D341Med (cell line): Measurements from ENCODE around the gene PLA2G2F.

Source experiments
- DNase-seq: peaks from one replicate; pipeline ENCODE4 v3.0.0; 2012; ENCODE audit warnings: low spot score

PLA2G2F gene, protein sequence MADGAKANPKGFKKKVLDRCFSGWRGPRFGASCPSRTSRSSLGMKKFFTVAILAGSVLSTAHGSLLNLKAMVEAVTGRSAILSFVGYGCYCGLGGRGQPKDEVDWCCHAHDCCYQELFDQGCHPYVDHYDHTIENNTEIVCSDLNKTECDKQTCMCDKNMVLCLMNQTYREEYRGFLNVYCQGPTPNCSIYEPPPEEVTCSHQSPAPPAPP

DNA sequence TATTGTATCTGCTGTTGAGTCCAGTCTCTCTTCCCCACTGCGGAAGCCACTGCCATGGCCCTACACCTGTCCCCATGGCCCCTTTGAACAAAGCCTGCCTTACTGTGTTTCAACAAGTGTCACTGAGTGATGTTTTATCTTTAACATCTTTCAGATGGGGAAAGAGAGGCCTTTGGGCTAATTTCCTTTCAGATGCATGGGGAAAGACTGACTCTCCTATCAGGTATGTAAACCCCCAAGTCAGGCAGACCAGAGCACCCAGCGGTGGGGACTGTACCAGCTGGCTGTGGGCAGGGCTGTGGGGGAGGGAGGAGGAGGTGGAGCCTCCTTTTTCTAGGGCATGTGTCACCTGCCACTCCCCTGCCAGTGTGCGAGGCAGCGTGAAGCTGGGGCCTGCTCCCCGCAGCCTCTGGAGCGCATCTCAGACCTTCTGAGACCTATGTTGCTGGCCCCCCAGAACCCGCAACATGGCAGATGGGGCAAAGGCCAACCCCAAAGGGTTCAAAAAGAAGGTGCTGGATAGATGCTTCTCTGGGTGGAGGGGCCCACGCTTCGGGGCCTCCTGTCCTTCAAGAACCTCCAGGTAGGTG, at the start of gene PLA2G2F:
Gene PLA2G2F (plus strand): TSS at position 363 of the 590 bp plus-strand sequence. CDS start 105 bp downstream, at position 468.
- no peak for DNase-seq

DNA sequence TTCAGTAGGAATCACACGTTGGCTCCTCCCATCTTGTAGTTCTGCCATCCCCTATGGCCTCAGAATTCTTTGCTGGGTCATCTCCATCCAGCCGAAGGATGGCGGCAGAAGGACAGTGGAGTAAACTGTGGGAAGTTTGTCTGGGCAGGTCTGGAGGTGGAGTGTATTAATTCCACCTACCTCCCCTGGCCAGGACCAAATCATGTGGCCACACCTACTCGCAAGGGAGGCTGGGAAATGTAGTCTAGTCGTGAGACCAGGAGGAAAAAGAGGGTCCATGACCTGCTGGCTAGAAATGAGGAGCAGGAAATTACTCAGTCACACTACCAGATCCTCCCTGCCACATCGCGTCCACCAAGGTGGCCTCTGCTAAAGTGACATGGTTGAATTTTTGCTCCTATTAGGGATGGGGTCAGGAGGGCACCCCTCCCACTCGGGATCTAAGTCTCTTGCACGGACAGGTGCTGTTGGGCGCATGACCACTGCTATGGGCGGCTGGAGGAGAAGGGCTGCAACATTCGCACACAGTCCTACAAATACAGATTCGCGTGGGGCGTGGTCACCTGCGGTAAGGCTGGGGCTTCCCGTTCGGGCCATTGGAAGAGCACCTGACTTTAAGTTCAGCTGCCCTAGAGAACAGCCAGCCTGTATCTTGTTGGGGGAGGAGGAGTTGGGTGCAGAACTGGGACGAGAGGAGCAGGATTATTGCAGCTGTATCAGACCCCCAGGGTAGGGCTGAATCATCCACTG, 49.6 kb upstream of the PLA2G2F start:
- no peak for DNase-seq

DNA sequence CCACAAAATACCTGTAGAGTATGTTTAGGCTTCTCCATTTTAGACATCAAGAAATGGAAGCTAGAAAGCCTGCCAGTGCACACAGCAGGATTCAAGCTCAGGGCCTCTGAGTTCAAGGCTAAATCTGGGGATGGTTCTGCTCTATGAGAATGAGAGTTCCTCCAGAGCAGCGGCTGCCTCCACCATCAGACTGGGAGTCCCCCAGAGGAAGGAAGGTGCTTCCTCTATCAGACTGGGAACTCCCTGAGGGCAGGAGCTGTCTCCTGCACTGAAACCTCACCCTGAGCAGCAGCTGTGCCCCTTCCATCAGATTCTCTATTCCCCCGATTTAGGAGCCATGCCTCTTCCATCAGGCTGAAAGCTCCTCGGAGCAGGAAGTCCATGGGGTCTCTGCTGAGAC, 49.0 kb upstream of the PLA2G2F start:
- DNase-seq: no peak

DNA sequence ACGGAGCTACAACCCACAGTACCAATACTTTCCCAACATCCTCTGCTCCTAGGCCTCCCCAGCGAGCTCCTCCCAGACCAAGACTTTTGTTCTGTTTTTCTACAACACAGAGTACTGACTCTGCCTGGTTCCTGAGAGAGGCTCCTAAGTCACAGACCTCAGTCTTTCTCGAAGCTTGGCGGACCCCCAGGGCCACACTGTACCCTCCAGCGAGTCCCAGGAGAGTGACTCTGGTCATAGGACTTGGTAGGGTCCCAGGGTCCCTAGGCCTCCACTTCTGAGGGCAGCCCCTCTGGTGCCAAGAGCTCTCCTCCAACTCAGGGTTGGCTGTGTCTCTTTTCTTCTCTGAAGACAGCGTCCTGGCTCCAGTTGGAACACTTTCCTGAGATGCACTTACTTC, 48.5 kb upstream of the PLA2G2F start:
- no peak for DNase-seq

DNA sequence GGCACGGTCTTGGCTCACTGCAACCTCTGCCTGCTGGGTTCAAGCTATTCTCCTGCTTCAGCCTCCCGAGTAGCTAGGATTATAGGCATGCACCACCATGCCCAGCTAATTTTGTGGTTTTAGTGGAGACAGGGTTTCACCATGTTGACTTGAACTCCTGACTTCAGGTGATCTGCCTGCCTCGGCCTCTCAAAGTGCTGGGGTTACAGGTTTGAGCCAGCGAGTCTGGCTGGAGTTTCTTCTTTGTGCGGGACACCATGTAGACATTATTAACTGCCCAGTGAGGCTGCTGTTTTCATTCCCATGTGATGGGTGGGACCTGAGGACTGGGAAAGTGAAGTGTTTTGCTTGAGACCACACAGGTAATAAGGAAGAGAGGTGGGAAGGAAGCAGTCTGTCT, 45.8 kb upstream of the PLA2G2F start:
- no peak for DNase-seq

DNA sequence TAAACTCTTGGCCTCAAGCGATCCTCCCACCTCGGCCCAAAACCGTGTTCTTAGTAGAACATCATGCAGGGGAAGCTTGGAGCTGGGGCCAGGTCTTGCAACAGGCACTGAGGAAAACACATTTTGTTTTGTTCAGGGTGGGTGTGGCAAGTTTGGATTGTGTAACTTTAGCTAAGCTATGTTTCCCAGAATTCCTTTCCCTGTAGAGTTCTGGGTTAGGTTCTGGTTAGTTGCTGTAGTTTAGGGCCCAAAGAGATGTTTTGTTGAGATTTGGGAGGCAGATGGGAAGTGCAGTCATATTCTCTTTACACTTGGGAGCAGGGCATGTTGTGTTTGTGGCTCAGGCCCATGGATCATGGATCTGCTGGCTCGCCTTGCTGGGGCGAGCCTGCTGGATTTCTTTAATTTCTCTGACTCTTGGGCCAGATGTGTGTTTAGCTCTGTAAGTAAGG, 45.2 kb upstream of the PLA2G2F start:
- no peak for DNase-seq

DNA sequence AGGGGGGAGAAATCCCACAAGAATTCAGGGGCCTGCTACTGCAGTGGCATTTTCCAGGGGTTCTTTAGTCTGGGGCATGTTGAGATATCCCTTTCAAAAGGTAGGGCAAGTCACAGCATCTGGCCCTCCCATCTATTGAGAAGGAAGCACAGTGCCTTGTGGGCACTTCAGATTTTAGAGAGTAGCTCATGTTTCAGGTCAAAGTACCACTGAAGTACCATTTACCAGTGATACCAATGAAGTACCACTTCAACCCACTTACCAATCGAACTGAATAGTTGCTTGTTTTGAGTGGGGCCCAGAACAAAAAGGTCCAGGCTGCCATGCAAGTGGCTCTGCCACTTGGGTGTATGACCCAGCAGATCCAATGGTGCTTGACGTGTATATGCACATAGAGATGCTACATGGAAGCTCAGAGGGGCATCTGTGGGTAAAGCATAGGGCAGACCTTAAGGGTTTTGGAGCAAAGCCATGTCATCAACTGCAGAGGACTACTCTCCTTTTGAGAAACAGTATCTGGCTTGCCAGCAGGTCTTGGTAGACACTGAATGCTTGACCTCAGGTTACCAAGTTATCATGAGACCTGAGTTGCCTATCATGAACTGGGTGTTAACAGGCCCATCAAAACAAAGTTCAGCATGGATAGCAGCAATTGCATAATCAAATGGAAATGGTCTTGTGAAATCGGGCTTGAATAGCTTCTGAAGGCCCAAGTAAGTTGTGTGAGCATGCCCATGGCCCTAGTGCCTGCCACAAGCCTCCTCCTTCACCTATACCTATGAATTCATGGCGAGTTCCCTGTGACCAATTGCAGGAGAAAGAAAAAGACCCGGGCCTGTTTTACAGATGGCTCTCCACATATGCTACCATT, 43.3 kb upstream of the PLA2G2F start:
- no peak for DNase-seq

DNA sequence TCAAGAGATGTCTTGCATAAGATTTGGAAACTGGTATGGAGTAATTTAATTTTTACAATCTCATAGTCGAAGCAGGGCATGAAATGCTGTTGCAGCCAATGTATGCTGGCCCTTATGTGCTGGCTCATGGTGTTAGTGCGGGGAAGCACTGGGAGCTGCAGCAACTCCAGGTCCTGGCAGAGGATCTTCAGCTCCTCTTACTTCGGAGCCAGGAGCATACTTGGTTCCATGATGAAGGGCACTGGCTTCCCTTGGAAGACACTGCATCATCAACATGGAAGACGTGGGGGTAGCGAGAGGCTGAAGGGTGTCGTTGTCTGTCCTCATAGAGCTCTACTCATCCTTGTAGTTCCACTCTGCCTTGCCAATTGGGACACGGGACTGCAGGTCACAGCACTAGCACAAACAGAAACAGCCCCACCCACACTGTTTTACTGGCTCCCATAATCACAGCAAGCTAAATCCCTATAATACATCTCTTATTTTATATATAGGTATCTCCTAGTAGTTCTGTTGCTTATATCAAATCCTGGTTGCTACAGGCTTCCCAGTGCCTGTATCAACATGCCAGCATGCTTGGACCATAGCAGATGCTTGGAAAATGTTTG, 42.2 kb upstream of the PLA2G2F start:
- no peak for DNase-seq

DNA sequence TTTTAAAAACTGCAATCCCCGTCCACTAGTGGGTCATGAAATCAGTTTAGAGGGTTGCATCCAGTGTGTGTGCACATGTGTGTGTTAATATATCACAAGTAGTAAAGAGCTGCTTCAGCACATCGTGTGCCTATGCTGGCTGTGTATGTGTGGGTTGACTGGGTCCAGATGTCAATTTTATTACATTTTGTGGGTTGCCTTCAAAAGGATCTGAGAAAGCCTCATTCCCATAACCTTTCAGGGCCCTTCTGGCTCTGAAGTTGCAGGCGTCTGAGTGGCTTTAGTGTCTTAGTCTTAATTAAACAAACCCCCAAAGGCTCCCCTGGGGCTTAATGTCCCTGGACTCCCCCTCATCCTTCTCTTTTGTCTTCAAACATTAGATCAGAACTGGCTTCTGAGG, 39.6 kb upstream of the PLA2G2F start:
- DNase-seq: no peak

DNA sequence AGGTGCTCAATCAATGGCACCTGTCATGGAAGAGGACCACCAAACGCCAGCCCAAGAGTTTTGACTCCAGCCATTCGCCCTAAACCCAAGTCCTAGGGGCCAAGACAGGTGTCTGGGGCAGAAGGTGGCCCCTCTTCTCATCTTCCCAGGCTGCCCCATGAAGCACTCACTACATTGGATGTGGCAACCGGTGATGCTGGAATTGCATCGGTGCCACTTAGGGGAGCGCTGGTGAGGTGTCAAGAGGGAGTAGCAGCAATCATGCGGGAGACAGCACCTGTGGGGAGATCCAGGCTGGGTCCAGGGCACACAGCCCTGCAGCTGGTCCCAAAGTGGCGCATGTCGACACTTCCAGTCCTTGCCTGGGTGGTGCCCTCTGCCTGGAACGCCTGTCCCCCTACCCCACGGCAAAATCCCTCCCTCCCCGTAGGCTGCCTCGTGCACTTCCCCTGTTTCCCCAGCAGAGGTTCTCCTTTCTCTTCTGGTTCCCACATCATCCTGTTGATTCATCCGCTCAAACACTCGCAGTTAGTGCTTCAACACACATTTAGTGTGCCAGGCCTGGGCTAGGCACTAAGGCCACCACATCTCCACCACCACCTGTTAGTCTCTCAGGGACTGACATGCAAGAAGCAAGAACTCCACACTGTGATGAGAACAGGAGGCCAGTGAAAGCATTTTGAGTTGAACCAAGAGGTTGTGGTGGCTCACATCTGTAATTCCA, 38.3 kb upstream of the PLA2G2F start:
- DNase-seq: peak; percentile 39

DNA sequence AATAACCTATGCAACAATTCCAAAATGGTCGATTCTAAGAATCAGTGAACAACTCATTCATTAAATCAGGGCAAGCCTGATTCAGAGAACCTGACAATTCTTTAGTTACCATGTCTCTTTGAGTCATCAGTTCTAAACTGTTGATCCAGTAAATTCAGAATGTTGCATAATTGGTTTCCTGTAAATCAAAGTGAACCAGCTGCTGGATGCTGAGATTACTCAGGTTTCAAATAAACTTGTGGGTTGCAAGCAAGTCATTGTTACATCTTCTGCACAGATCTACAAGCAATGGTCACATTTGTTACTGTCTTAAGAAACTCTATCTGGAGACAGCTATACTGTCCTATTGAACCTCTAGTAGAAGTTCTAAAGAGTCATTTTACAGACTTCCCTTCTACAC, 36.2 kb upstream of the PLA2G2F start:
- DNase-seq: no peak

DNA sequence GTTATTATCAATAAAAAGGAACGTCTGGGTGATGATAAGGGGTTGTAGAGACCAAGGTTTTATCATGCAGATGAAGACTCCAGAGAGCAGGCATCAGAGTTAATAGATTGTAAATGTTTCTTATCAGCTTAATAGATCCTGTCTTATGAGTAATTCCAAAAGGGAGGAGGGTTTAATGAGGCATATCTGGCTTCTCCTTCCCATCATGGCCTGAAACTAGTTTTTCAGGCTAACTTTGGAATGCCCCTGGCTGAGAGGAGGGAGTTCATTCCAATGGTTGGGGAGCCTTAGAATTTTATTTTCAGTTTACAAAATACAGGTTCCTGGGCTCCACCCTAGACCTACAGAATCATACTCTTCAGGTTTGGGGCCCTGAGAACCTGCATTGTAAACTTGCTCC, 33.3 kb upstream of the PLA2G2F start:
- no peak for DNase-seq

DNA sequence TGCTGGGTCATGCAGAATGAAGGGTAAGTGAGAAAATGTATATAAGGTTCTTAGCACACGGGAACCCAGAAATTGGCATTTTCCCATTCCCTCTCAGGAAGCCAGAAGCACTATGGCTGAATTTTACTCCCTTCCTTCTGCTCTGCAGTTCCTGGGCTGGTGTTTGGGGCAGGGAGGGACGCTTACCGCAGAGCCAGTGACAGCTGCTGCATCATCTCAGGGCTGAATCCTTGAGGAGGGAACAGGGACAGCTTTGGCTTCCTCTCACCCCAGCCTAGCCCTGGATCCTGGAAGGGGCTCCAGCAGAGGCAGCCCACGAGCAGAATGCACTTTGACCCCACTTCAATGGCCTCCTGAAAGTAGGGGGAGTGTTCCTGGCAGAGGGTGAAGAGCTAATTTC, 31.8 kb upstream of the PLA2G2F start:
- DNase-seq: no peak

DNA sequence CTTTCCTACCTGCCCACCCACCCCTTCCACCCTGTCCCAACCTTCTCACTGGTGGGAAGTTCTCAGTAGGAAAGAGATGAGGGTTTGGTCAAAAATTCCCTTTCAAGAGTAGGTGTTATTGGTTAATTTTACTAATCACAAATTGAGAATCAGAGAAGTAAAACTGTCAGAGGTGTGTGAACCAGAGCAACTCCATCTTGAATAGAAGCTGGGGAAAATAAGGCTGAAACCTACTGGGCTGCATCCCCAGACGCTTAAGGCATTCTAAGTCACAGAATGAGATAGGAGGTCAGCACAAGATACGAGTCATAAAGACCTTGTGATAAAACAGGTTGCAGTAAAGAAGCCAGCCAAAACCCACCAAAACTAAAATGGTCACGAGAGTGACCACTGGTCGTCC, 31.3 kb upstream of the PLA2G2F start:
- no peak for DNase-seq

DNA sequence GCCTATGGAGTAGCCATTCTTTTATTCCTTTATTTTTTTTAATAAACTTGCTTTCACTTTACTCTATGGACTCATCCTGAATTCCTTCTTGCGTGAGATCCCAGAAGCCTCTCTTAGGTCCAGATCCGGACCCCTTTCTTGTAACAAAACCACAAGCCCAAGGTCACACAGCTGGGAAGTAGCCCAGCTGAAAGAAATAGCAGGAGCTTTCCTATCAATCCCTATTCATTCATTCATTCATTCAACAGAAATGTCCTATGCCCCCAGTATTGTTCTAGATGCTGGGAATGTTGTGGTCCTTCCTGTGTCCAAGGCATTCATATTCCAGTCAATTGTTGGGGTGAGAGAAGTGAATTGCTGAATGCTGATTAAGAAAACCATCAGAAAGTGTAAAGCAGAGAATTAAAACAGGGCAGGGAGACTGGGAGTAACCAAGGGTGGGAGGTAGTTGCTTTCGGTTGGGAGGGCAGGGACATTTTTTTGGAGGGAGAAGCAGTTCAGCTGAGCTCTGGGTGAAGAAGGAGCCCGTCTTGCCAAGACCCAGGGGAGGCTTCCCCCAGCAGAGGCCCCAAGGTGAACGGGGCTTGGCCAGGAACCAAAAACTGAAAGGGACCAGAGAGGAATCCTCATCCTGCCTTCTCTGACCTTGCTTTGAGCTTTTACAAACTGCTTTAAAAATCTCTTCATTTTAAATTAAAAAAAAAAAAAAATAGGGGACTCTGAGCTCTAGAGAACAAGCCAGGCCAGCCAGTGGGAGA, 30.6 kb upstream of the PLA2G2F start:
- no peak for DNase-seq

DNA sequence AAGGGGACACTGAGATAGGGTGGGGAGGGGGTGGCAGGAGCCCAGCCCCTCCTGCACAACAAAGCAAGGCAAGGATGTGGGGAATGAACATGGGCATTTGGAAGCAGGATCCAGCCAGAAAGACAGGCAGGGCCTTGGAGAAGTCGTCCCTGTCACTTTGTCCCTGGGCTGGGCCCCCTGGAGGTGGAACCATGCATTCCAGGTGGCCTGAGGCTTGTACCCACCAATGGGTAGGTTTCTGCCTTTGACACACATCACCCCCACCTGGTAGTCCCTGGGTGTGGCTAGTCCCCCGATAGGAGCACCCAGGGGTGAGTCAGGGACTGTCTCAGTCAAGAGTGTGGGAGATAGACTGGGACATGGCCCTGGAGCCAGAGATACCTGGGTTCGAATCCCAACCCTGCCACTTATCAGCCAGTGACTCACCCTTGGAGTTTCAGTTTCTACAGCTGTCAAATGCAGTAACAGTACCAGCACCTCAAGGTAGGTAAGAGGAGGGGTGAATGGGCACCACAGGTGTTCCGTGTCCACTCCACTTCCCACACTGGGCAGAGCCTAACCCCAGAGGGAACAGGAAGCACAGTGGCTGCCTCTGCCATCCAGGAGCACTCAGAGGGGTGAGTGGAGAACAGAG, 29.8 kb upstream of the PLA2G2F start:
- DNase-seq: no peak

DNA sequence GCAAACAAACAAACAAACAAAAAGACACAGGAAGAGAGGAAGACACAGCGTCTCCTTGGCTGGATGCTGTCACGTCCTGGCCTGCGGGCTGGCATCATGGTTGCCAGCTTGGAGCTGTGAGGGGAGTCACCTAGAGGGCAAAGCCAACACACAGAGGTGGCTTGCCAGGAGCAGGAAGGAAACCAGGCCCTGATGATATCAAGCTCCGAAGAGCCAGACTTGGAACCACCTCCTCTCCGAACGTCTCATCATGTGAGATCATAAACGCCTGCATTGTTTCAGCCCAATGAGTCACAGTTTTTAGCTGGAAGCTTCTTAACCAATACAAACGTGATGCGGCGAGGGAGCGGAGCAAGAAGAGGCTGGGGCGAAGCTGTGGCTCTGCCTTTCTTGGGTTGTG, 28.4 kb upstream of the PLA2G2F start:
- no peak for DNase-seq

DNA sequence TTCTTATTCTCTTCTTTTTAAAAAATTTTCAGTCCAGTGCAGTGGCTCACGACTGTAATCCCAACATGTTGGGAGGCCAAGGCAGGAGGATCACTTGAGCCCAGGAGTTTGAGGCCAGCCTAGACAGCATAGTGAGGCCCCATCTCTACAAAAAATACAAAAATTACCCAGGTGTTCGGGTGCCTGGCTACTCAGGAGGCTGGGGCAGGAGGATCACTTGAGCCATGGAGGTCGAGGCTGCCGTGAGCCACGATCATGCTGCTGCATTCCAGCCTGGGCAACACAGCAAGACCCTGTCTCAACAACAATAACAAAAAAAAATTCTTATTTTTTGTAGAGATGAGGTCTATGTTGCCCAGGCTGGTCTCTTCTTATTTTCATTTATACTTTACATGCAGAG, 27.7 kb upstream of the PLA2G2F start:
- DNase-seq: no peak

DNA sequence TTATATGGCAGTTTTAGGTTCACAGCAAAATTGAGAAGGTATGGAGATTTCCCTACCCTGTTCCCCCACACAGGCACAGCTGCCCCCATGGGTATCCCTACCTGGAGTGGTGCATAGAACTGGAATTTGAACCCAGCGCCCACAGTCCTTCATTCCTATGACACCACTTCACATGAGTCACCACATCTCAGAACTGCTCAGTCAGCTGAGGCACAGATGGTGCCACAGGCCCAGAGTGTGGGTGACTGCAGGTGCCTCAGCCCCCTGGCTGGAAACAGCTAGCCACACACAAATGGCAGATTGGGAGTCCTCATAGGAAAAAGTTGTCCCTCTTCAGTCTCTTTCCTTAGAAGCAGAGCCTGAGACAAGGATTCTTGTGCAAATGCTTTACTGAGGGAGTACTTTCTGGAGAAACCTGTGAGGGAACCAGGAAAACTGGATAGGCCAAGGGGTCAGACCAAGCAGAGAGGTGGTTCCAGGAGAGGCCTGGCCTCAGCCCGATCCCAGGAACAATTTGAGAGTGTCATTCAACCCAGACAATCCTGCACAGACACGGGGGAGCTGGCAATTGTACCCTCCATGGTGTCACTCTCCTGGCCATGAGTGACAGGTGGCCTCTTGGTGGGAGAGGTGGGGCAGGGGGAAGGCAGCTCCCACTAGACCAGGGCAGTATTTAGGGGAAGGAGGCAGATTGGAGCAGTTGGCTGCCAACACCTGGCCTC, 26.7 kb upstream of the PLA2G2F start:
- no peak for DNase-seq
